ENCODE measurements around the gene SLC22A13.

The SLC22A13 gene

DNA sequence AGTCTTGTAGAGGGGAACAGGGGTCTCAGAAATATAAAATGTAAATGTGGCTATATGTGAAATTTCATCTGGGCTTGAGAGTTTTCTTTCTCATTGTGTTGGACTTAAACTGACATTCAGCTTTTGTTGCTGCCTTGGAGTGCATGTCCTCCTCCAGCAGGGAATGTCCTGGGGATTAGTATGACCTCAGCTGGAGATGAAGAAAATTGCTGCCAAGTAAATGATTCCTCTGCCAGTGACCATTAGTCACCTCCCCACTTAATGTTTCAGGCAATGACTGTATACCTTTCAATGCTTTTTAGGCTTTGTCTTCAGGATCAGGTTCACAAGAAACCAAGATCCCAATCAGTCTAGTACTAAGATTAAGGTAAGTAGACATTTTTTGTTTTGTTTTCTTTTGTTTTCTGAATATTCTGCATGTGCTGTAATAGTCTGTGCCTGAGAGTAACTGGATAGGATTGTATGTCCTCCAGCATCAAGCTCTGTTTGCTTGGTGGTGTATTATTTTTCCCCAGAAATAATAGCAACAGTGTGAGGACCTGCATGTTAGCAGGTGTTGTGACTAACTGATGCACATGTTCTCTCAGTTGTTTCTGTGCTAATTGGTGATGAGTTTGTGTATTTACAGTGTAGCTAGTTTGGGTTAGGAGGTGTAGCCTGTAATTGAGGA, 18.1 kb upstream of the SLC22A13 start:
- H3K9me3 Mint-ChIP-seq, result no peaks in the 10 kb centered on the region
- DNase-seq (no peak), ATAC-seq (replicated peaks) (no peak)
- H3K4me1 Mint-ChIP-seq (ENCODE audit: low read depth in 2 of 2), result peaks cover 2 to 11% of the 10 kb centered on the region in 2 donors
- peaks cover 47% of the 10 kb centered on the region for H3K36me3 Mint-ChIP-seq (ENCODE audit: insufficient read depth)
- peak overlapping the region; percentile 63 to 88 for H3K27ac Mint-ChIP-seq
- no peak overlapping the region for H3K4me3 Mint-ChIP-seq
- no peaks in the 10 kb centered on the region for H3K27me3 Mint-ChIP-seq

GRCh38 chr3:38250198-38250597, 15.4 kb upstream of the SLC22A13 start:
- Mint-ChIP-seq H3K4me1 (ENCODE audit: low read depth in 2 of 2) (peaks cover 2 to 10% of the 10 kb centered on the region in 2 donors), H3K27ac (no peak overlapping the region), H3K27me3 (no peaks in the 10 kb centered on the region), H3K36me3 (ENCODE audit: insufficient read depth) (peaks cover 57% of the 10 kb centered on the region), H3K9me3 (no peaks in the 10 kb centered on the region), H3K4me3 (no peak overlapping the region)
- ATAC-seq (replicated peaks), result no peak
- DNase-seq, result no peak

DNA sequence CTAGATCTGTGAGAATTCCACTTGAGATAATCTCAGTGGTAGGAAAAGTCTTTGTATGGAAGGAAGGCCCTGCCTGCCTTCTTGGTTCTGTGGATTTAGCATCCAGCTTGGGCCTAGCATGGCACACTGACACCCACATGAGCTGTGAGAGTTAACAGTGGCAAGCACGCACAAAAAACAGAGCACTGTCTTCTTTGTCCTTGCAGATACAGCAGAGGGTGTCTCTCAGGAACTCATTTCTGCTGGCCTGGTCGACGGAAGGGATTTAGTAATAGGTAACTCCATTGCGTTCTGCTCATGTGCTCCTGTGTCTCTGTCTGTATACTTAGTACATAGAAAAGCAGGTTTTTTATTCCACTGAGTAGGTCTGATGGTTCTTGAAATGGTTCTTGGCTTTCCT, 14.4 kb upstream of the SLC22A13 start:
- DNase-seq (no peak), ATAC-seq (replicated peaks) (no peak)
- no peaks in the 10 kb centered on the region for H3K9me3 Mint-ChIP-seq
- no peaks in the 10 kb centered on the region for H3K27me3 Mint-ChIP-seq
- H3K4me1 Mint-ChIP-seq (ENCODE audit: low read depth in 2 of 2), result peaks cover 2 to 10% of the 10 kb centered on the region in 2 donors
- H3K4me3 Mint-ChIP-seq, result no peak overlapping the region
- H3K27ac Mint-ChIP-seq, result peak overlapping the region in 1 of 2 donors; percentile 44
- peaks cover 52% of the 10 kb centered on the region for H3K36me3 Mint-ChIP-seq (ENCODE audit: insufficient read depth)

DNA sequence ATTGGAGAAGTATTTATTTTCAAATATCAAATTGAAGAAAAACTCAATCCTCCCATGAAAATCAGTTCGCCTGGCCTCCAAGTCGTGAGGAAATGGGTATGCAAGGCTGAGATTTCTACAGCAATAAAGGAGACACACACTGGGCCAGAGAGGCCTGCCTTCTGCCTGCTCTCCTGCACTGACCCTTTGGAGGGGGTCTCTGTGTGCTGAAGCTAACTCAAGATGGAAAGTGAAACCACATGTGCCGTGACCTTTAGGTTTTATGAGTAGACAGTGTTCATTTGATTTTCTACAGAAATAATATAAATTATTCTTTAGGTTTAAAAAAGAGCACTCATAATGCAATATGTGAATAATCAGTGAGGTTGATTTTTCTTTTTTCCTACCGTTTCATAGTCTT, 11.9 kb upstream of the SLC22A13 start:
- H3K27ac Mint-ChIP-seq, result no peak overlapping the region
- no peaks in the 10 kb centered on the region for H3K27me3 Mint-ChIP-seq
- DNase-seq, result no peak
- H3K4me1 Mint-ChIP-seq (ENCODE audit: low read depth in 2 of 2), result peaks cover 5 to 11% of the 10 kb centered on the region in 2 donors
- H3K4me3 Mint-ChIP-seq, result no peak overlapping the region
- no peak for ATAC-seq (replicated peaks)
- H3K36me3 Mint-ChIP-seq (ENCODE audit: insufficient read depth), result peaks cover 32% of the 10 kb centered on the region
- no peaks in the 10 kb centered on the region for H3K9me3 Mint-ChIP-seq

DNA sequence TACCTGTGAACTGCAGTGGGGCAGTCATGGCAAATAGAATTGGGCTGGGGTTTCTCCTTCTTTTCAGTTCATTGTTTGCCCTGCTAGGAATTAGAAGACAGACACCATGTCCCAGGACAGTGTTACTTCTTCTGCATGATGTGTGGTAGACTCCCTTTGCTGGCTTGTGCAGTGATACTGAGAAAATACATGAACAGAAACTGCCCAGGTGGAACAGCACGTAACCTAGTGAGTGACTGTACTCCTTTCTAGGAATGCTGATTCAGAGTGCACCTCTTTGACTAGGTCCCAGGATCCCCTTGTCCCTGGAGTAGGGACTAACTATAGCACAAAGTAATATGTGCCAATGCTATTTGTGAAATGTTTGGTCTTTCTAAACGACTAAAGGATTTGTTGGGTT, 10.7 kb upstream of the SLC22A13 start:
- H3K27me3 Mint-ChIP-seq, result no peaks in the 10 kb centered on the region
- DNase-seq (no peak), ATAC-seq (replicated peaks) (no peak)
- H3K36me3 Mint-ChIP-seq (ENCODE audit: insufficient read depth), result peaks cover 25% of the 10 kb centered on the region
- peak overlapping the region in 1 of 2 donors; percentile 79 for H3K27ac Mint-ChIP-seq
- H3K4me3 Mint-ChIP-seq, result no peak overlapping the region
- peaks cover 5 to 11% of the 10 kb centered on the region in 2 donors for H3K4me1 Mint-ChIP-seq (ENCODE audit: low read depth in 2 of 2)
- H3K9me3 Mint-ChIP-seq, result no peaks in the 10 kb centered on the region

GRCh38 chr3:38255627-38256026, 10.0 kb upstream of the SLC22A13 start:
- Mint-ChIP-seq H3K36me3 (ENCODE audit: insufficient read depth) (peaks cover 20% of the 10 kb centered on the region), H3K27me3 (no peaks in the 10 kb centered on the region), H3K27ac (peak overlapping the region in 1 of 2 donors; percentile 79), H3K4me3 (no peak overlapping the region), H3K9me3 (no peaks in the 10 kb centered on the region), H3K4me1 (ENCODE audit: low read depth in 2 of 2) (peaks cover 5 to 18% of the 10 kb centered on the region in 2 donors)
- DNase-seq, result no peak
- ATAC-seq (replicated peaks), result no peak

DNA sequence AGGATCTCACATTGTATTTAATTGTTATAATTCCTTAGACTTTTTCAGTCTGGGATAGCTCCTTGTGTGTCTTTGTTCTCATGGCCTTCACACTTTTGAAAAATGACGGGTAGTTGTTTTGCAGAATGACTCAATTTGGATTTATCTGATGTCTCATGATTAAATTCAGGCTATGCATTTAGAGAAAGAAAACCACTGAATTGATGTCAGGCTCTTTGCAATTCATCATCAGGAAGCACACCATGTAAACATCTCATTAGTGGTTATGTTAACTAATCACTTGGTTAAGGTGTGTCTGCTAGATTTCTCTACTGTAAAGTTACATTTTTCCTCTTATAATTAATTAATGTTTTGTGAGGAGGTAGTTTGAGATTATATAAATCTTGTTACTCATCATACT, 8.0 kb upstream of the SLC22A13 start:
- Mint-ChIP-seq H3K27me3 (no peaks in the 10 kb centered on the region), H3K36me3 (ENCODE audit: insufficient read depth) (peaks cover 10% of the 10 kb centered on the region), H3K27ac (peak overlapping the region; percentile 18 to 41), H3K4me1 (ENCODE audit: low read depth in 2 of 2) (peaks cover 6 to 19% of the 10 kb centered on the region in 2 donors), H3K9me3 (no peaks in the 10 kb centered on the region), H3K4me3 (no peak overlapping the region)
- no peak for DNase-seq
- peak; percentile 40 for ATAC-seq (replicated peaks)

DNA sequence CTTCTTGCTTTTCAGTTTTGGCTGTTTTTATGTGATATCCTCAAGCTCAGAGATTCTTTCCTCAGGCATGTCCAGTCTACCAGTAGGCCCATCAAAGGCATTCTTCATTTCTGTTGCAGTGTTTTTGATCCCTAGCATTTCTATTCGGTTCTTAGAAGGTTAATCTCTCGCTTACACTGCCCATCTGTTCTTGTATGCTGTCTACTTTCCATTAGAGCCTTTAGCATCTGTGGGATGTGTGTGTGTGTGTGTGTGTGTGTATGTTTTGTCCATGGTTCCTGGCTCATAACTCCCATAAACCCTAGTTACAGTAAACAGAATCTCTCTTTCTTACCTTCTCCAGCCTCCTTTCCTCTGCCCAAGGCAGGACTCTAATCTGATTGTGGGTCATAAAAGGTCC, 5.1 kb upstream of the SLC22A13 start:
- Mint-ChIP-seq H3K27ac (peak overlapping the region in 1 of 2 donors; percentile 64), H3K4me3 (no peak overlapping the region), H3K4me1 (ENCODE audit: low read depth in 2 of 2) (peaks cover 6 to 16% of the 10 kb centered on the region in 2 donors), H3K36me3 (ENCODE audit: insufficient read depth) (no peaks in the 10 kb centered on the region), H3K27me3 (no peaks in the 10 kb centered on the region), H3K9me3 (no peaks in the 10 kb centered on the region)
- DNase-seq (no peak), ATAC-seq (replicated peaks) (no peak)

DNA sequence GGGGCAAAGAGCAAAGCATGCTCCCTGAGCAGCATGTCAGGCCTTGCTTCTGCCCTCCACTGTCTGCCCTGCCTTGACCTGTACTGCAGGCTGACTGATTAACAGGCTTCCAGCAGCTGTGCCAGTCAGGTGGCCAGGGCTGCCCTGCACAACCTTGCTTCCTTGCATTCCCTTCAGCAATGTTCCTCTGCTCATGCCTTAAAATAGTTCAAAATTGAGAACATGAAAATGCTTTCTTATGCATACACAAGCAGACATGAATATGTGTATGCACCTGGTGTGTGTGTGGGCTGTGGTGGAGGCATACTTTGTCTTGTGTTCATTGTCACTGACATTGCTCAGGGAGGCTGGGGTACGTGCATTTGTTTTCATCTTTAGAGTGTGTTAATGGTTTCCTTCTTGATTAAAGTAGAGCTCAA, 1.2 kb upstream of the SLC22A13 start:
- peaks cover 12 to 15% of the 10 kb centered on the region in 2 donors for H3K4me1 Mint-ChIP-seq (ENCODE audit: low read depth in 2 of 2)
- peak overlapping the region in 1 of 2 donors; percentile 17 for H3K27ac Mint-ChIP-seq
- no peak overlapping the region for H3K4me3 Mint-ChIP-seq
- no peaks in the 10 kb centered on the region for H3K27me3 Mint-ChIP-seq
- H3K9me3 Mint-ChIP-seq, result no peaks in the 10 kb centered on the region
- no peak for DNase-seq
- no peak for ATAC-seq (replicated peaks)
- no peaks in the 10 kb centered on the region for H3K36me3 Mint-ChIP-seq (ENCODE audit: insufficient read depth)

DNA sequence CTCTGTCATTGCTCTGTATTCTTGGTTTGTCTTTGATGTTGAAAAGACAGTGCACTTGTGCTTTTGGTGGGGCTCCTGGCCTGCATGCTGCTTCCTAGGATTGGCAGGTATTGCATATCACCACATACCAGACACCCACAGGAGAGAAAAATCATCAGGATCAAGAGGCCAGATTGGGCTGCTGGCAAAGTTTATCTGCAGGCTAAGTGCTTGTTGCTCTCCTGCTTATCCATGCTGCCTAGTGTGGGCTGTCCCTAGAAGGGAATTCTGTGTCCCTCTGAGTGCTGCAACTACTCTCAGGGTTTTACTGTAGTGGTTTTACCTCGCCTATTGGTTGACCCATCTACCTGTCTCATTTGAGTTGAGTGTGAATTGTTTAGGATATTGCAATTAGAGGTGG, 833 bp upstream of the SLC22A13 start:
- H3K4me3 Mint-ChIP-seq, result no peak overlapping the region
- no peak for ATAC-seq (replicated peaks)
- no peaks in the 10 kb centered on the region for H3K27me3 Mint-ChIP-seq
- no peak overlapping the region for H3K27ac Mint-ChIP-seq
- DNase-seq, result no peak
- H3K36me3 Mint-ChIP-seq (ENCODE audit: insufficient read depth), result no peaks in the 10 kb centered on the region
- H3K9me3 Mint-ChIP-seq, result no peaks in the 10 kb centered on the region
- H3K4me1 Mint-ChIP-seq (ENCODE audit: low read depth in 2 of 2), result peaks cover 12 to 15% of the 10 kb centered on the region in 2 donors

- H3K27ac Mint-ChIP-seq, result peak overlapping the region in 1 of 2 donors; percentile 4
- no peak for ATAC-seq (replicated peaks)
- DNase-seq, result no peak
- H3K4me1 Mint-ChIP-seq (ENCODE audit: low read depth in 2 of 2), result peaks cover 7 to 11% of the 10 kb centered on the region in 2 donors
- H3K36me3 Mint-ChIP-seq (ENCODE audit: insufficient read depth), result no peaks in the 10 kb centered on the region
- H3K27me3 Mint-ChIP-seq, result no peaks in the 10 kb centered on the region
- no peaks in the 10 kb centered on the region for H3K9me3 Mint-ChIP-seq
- no peak overlapping the region for H3K4me3 Mint-ChIP-seq
These were observed 1.2 kb downstream of the SLC22A13 start for GRCh38 chr3:38266810-38267209.

GRCh38 chr3:38267662-38268061, 2.0 kb downstream of the SLC22A13 start:
- Mint-ChIP-seq H3K9me3 (no peaks in the 10 kb centered on the region), H3K36me3 (ENCODE audit: insufficient read depth) (no peaks in the 10 kb centered on the region), H3K27me3 (no peaks in the 10 kb centered on the region), H3K4me3 (no peak overlapping the region), H3K27ac (peak overlapping the region; percentile 11 to 72), H3K4me1 (ENCODE audit: low read depth in 2 of 2) (peaks cover 7 to 10% of the 10 kb centered on the region in 2 donors)
- ATAC-seq (replicated peaks) (no peak), DNase-seq (no peak)

DNA sequence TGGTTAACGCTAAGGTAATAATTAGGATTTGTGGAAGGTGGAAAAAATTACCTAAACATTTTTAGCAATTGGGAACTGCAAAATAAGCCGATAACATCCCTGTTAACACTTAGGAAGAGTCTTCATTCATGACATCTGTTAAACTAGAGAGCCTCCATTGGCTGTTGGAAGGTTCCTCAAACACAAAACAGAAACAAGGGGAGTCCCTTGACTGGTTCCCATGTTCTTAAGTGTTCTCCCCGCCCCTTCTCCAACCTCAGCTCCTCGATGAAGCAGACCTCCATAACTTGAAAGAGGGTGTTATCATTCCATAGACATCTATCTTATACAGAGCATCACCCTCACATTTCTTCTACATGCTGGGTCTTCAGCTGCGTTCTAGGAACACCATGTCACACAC, 2.5 kb downstream of the SLC22A13 start:
- Mint-ChIP-seq H3K9me3 (no peaks in the 10 kb centered on the region), H3K27me3 (no peaks in the 10 kb centered on the region), H3K4me1 (ENCODE audit: low read depth in 2 of 2) (peaks cover 7 to 10% of the 10 kb centered on the region in 2 donors), H3K27ac (no peak overlapping the region), H3K4me3 (no peak overlapping the region), H3K36me3 (ENCODE audit: insufficient read depth) (no peaks in the 10 kb centered on the region)
- DNase-seq, result no peak
- no peak for ATAC-seq (replicated peaks)

DNA sequence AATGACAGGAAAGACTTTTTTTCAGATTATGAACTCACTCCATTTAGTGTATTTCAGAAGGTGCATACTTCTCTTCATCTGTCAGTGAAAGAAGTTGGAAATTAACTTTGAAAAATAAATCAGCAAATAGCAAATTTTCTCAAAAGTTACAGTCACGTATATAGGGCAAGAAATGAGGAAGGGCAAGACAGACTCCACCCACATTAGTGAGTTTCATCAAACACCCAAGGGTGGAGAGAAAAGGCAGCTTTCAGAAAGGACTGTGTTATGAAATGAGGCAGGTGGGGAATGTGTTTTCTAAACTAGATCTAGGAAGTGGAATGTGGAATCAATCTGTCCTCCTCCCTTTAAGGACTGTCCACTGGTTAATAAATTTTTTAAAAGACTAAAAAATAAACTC, 2.9 kb downstream of the SLC22A13 start:
- Mint-ChIP-seq H3K27ac (no peak overlapping the region), H3K4me1 (ENCODE audit: low read depth in 2 of 2) (peaks cover 7 to 10% of the 10 kb centered on the region in 2 donors), H3K27me3 (no peaks in the 10 kb centered on the region)

More for the DNA sequence above, 2.9 kb downstream of the SLC22A13 start:
- Mint-ChIP-seq H3K9me3 (no peaks in the 10 kb centered on the region), H3K36me3 (ENCODE audit: insufficient read depth) (no peaks in the 10 kb centered on the region), H3K4me3 (no peak overlapping the region)
- DNase-seq, result no peak
- no peak for ATAC-seq (replicated peaks)
